ENCODE results near the gene SHROOM2.
"Not testable (repeated sequence)": the region's sequence is repeated elsewhere in the genome, so short reads cannot be mapped to it uniquely, and the experiment has no call there.

Gene SHROOM2

GRCh38 chrX:9829308-9830267 is 43.4 kb downstream of the SHROOM2 start:
- DNase-seq (ENCODE audit: low spot score) = no peak

GRCh38 chrX:9832811-9833210 is 46.6 kb downstream of the SHROOM2 start:
- no peak for DNase-seq (ENCODE audit: low spot score)

- DNase-seq (ENCODE audit: low spot score) = no peak
Measured at GRCh38 chrX:9835585-9836210, 49.5 kb downstream of the SHROOM2 start.

- no peak for DNase-seq (ENCODE audit: low spot score)
Measured at GRCh38 chrX:9842541-9842940, 56.3 kb downstream of the SHROOM2 start.

GRCh38 chrX:9844936-9845577 is 58.8 kb downstream of the SHROOM2 start:
- no peak for DNase-seq (ENCODE audit: low spot score)

GRCh38 chrX:9845578-9845952 is 59.3 kb downstream of the SHROOM2 start:
- DNase-seq (ENCODE audit: low spot score) = no peak

- no peak for DNase-seq (ENCODE audit: low spot score)
Measured at GRCh38 chrX:9846631-9847030, 60.4 kb downstream of the SHROOM2 start.

- DNase-seq (ENCODE audit: low spot score) = no peak
Measured at GRCh38 chrX:9847071-9847470, 60.8 kb downstream of the SHROOM2 start.

- no peak for DNase-seq (ENCODE audit: low spot score)
Measured at GRCh38 chrX:9848718-9849479, 62.7 kb downstream of the SHROOM2 start.

- no peak for DNase-seq (ENCODE audit: low spot score)
Measured at GRCh38 chrX:9851890-9852289, 65.7 kb downstream of the SHROOM2 start.

- DNase-seq (ENCODE audit: low spot score) = no peak
Measured at GRCh38 chrX:9853307-9853706, 67.1 kb downstream of the SHROOM2 start.

GRCh38 chrX:9855561-9856283 is 69.5 kb downstream of the SHROOM2 start:
- DNase-seq (ENCODE audit: low spot score) = no peak

- no peak for DNase-seq (ENCODE audit: low spot score)
Measured at GRCh38 chrX:9856588-9856987, 70.4 kb downstream of the SHROOM2 start.

- no peak for DNase-seq (ENCODE audit: low spot score)
Measured at GRCh38 chrX:9857575-9858474, 71.6 kb downstream of the SHROOM2 start.

- not testable (repeated sequence) for DNase-seq (ENCODE audit: low spot score)
Measured at GRCh38 chrX:9858684-9859083, 72.5 kb downstream of the SHROOM2 start.

- no peak for DNase-seq (ENCODE audit: low spot score)
Measured at GRCh38 chrX:9859711-9860555, 73.7 kb downstream of the SHROOM2 start.

- DNase-seq (ENCODE audit: low spot score) = no peak
Measured at GRCh38 chrX:9860826-9861225, 74.6 kb downstream of the SHROOM2 start.

GRCh38 chrX:9861711-9862110 is 75.5 kb downstream of the SHROOM2 start:
- no peak for DNase-seq (ENCODE audit: low spot score)

- no peak for DNase-seq (ENCODE audit: low spot score)
Measured at GRCh38 chrX:9862525-9862924, 76.3 kb downstream of the SHROOM2 start.
